T-helper 2 cell treated with Interferon-gamma antibody and Interleukin-4, amounts not matched to agents 5 μg/mL and 100 μg/mL, for 36 hours (primary cell): ENCODE results near the gene OTOP3.

Experiments used
- DNase-seq: peaks from one replicate; pipeline ENCODE4 v3.0.0; 2021; ENCODE audit warnings: low spot score
- H3K27ac Mint-ChIP-seq: one replicate; pipeline ENCODE4 v1.8.0; 2021; ENCODE audit warnings: mild to moderate bottlenecking, mixed read lengths
- H3K27me3 Mint-ChIP-seq: one replicate; pipeline ENCODE4 v1.8.0; 2021; ENCODE audit warnings: low read depth, mixed read lengths
- H3K36me3 Mint-ChIP-seq: one replicate; pipeline ENCODE4 v1.8.0; 2021; ENCODE audit warnings: low read depth, mixed read lengths
- H3K4me1 Mint-ChIP-seq: one replicate; pipeline ENCODE4 v1.8.0; 2021; ENCODE audit warnings: low read depth, mixed read lengths
- H3K4me3 Mint-ChIP-seq: one replicate; pipeline ENCODE4 v1.8.0; 2022; ENCODE audit warnings: mild to moderate bottlenecking, moderate library complexity, mixed read lengths
- H3K9me3 Mint-ChIP-seq: one replicate; pipeline ENCODE4 v1.8.0; 2021; ENCODE audit warnings: mixed read lengths

The OTOP3 gene

DNA sequence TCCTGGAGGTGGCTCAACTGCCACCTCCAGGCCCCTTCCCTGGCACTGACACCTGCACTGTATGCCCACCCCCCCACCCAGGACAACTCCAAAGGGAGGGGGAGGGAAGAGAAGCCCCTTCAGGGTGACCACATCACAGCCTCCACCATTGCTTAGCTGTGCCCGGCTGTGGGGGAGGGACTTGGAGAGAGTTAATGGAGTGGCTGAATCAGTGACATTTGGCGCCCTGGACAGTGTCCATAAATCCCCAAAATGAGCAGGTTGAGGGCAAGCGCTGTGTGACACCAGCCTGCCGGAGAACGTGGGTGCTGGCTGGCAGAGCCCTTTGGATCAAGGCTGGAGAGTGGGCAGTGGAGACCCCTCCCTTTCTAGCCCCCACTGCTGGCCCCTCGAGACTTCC lies 13.5 kb upstream of the OTOP3 start:
- DNase-seq, result no peak
- Mint-ChIP-seq H3K9me3 (no peaks in the 10 kb centered on the region), H3K4me3 (no peak overlapping the region), H3K27ac (no peak overlapping the region), H3K27me3 (peaks cover 54% of the 10 kb centered on the region), H3K4me1 (peaks cover 3% of the 10 kb centered on the region), H3K36me3 (no peaks in the 10 kb centered on the region)

DNA sequence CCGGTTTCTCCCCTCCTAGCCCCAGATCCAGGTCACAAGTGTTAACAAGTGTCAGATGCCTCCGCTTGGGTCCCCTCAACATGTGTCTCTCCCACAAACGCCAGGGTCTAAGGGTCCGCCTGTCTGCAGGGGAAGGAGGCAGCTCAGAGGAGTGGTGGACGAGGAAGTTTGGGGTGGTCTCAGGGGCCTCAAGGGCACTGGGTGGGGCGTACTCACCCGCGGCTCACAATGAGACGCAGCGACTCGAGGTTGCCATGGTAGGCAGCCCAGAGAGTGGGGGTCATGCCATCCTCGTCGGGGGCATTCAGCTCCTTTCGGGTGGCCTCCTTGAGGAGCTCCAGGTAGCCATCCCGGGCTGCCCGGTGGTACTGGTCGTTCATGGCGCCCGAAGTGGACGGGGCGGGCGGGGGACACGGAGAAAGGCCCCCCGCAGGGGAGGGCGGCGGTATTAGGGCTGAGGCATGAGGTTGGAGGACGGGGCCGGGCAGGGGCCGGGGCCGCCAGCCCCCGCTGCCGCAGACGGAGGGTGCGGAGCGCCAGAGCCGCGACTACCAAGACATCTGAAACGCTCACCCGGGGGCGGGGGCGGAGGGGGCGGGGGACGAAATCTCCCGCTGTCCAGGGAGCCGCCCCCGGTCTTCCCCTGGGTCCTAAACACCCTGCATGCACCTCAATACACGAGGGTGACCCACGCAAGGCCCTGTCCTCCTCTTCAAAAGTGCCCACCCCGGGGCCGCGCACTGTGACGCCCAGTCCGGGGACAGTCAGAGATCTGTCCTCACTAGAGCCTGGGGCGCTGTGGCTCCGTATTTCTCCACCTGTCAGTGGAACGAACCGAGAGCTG lies 12.8 kb upstream of the OTOP3 start, which contains the start of gene USH1G:
Gene USH1G (minus strand): TSS at position 562 of the 844 bp plus-strand sequence. CDS start 182 bp downstream, at position 380.
- Mint-ChIP-seq H3K4me1 (peaks cover 3% of the 10 kb centered on the region), H3K9me3 (no peaks in the 10 kb centered on the region), H3K4me3 (peak within 1 kb of the TSS; percentile 40), H3K27ac (no peak within 1 kb of the TSS), H3K27me3 (peaks cover 61% of the 10 kb centered on the region), H3K36me3 (no peaks in the 10 kb centered on the region)
- DNase-seq, result no peak

DNA sequence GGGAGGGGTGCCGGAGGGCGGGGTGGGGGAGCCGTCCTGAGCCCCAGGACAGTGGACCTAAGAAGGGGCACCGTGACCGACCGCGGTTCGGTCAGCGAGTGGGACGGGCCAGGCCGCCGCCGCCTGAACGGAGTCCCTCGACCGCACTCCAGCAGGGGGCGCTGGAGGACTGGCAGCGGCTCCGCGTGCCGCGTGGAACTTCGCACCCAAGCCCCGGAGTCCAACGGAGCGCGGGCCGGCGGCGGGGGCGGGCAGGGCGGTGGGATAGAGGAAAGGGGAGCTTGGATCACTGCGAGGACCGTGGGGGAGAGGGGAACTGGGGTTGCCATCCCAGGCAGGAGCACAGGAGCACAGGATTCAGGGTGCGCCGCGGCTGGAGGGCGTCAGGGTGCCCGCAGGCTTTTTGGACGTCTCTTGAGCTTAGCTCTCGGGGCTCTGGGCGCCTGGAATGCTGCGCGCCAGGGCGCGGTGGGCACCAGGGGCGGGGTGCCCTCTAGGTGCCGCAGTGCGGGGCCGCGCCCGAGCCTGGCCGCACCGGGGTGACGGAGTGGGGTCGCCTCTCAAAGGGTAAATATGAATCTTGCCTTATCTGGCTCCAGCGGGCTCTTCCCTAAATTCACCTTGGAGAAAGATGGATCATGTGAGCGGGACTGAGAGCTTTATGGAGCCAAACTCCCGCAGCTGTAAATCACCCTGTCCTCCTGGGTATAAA lies 12.0 kb upstream of the OTOP3 start:
- no peaks in the 10 kb centered on the region for H3K9me3 Mint-ChIP-seq
- no peaks in the 10 kb centered on the region for H3K36me3 Mint-ChIP-seq
- H3K4me1 Mint-ChIP-seq, result peaks cover 3% of the 10 kb centered on the region
- H3K4me3 Mint-ChIP-seq, result no peak overlapping the region
- peaks cover 65% of the 10 kb centered on the region for H3K27me3 Mint-ChIP-seq
- H3K27ac Mint-ChIP-seq, result no peak overlapping the region
- peak; percentile 66 for DNase-seq

DNA sequence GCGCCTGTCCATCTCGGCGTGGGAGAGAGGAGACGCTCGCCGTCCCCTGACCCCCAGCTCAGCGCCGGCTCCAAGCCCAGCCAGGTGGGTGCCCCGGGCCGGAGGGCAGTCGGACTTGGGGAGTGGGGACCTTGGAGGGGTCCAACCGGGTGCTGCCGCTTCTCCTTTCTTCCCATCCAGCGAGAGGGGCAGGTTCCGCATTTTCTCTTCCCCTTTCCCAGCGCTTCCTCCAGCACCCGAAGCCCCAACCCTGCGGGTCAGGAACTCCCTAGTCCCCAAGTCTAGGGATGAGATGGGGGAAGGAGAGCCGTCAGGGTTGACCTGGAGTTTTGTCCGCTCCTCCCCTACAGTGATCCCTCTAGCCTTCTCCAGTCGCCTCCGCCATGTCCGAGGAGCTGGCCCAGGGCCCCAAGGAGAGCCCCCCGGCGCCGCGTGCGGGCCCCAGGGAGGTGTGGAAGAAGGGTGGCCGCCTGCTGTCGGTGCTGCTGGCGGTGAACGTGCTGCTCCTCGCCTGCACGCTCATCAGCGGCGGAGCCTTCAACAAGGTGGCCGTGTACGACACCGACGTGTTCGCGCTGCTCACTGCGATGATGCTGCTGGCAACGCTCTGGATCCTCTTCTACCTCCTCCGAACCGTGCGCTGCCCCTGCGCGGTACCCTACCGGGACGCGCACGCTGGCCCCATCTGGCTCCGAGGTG lies 11.3 kb upstream of the OTOP3 start, which contains the start of gene OTOP2:
Gene OTOP2 (plus strand): TSS at position 24 of the 699 bp plus-strand sequence. CDS start 360 bp downstream, at position 384.
- Mint-ChIP-seq H3K9me3 (no peaks in the 10 kb centered on the region), H3K27ac (no peak within 1 kb of the TSS), H3K4me1 (peaks cover 3% of the 10 kb centered on the region), H3K27me3 (peaks cover 64% of the 10 kb centered on the region), H3K36me3 (no peaks in the 10 kb centered on the region), H3K4me3 (peak within 1 kb of the TSS; percentile 18)
- no peak for DNase-seq

DNA sequence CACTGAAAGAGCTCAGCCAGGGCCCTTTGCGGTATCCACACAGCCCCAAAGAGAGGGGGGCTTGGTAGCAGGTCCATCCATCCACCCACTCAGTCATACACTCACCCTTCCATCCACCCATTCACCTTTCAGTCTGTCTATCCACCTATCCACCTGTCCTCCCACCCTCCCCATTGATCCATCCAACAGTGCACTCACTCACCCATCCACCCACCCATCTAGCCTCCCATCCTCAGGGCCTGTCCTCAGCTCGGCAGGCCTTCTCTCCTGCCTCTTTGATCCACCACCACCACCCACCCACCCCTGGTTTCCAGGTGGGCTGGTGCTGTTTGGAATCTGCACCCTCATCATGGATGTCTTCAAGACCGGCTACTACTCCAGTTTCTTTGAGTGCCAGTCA lies 10.5 kb upstream of the OTOP3 start:
- H3K27ac Mint-ChIP-seq, result no peak overlapping the region
- H3K4me3 Mint-ChIP-seq, result no peak overlapping the region
- peaks cover 3% of the 10 kb centered on the region for H3K4me1 Mint-ChIP-seq
- H3K27me3 Mint-ChIP-seq, result peaks cover 64% of the 10 kb centered on the region
- DNase-seq, result no peak
- no peaks in the 10 kb centered on the region for H3K36me3 Mint-ChIP-seq
- H3K9me3 Mint-ChIP-seq, result no peaks in the 10 kb centered on the region

DNA sequence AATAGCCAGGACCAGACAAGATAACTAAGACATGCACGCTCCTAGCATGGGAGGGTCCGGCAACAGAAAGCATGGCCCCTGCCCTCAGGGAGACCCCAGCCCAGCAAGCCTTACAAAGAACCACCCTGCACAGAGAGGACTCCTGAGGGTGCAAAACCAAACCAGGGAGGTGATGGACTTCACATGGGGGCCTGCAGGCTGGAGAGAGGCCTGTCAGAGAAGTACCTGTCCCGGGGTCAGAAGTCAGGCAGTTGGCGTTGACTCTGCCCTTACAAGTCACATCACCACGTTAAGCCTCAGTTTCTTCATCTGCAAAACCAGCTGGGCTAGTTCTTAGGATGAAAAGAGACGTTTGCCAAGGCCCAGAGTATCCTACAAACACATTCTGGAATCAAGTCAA lies 6.9 kb upstream of the OTOP3 start:
- no peaks in the 10 kb centered on the region for H3K36me3 Mint-ChIP-seq
- no peaks in the 10 kb centered on the region for H3K9me3 Mint-ChIP-seq
- DNase-seq, result no peak
- peaks cover 72% of the 10 kb centered on the region for H3K27me3 Mint-ChIP-seq
- peaks cover 5% of the 10 kb centered on the region for H3K4me1 Mint-ChIP-seq
- H3K27ac Mint-ChIP-seq, result no peak overlapping the region
- no peak overlapping the region for H3K4me3 Mint-ChIP-seq

DNA sequence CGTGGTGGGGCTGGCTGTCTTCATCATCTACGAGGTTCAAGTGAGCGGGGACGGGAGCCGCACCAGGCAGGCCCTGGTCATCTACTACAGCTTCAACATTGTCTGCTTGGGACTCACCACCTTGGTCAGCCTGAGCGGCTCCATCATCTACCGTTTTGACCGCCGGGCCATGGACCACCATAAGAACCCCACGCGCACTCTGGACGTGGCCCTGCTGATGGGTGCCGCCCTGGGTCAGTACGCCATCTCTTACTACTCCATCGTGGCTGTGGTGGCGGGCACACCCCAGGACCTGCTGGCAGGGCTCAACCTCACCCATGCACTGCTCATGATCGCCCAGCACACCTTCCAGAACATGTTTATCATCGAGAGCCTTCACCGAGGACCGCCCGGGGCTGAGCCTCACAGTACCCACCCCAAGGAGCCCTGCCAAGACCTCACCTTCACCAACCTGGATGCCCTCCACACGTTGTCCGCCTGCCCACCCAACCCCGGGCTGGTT lies 5.1 kb upstream of the OTOP3 start:
- no peaks in the 10 kb centered on the region for H3K9me3 Mint-ChIP-seq
- H3K4me1 Mint-ChIP-seq, result peaks cover 3% of the 10 kb centered on the region
- no peak overlapping the region for H3K4me3 Mint-ChIP-seq
- DNase-seq, result no peak
- no peaks in the 10 kb centered on the region for H3K36me3 Mint-ChIP-seq
- H3K27ac Mint-ChIP-seq, result no peak overlapping the region
- peaks cover 70% of the 10 kb centered on the region for H3K27me3 Mint-ChIP-seq

DNA sequence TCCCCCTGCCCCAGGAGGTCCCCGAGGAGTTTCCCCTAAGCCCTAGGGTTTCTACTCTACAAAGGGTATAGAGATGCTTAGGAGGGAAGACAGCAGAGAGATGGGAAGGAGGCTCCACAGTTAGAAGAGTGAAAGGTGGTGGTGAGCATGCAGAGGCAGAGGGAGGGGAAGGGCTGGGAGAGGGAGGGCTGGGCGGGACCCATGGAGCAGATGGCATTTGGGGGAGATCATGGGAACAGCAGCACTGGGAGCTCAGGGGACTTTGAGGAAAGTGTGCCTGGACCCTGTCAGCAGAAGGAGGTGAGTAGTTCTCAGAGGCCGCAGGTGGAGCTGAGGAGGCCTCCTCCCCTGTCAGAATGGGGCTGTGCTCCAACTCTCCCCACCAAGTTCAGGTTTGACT lies 650 bp upstream of the OTOP3 start:
- peaks cover 68% of the 10 kb centered on the region for H3K27me3 Mint-ChIP-seq

DNA sequence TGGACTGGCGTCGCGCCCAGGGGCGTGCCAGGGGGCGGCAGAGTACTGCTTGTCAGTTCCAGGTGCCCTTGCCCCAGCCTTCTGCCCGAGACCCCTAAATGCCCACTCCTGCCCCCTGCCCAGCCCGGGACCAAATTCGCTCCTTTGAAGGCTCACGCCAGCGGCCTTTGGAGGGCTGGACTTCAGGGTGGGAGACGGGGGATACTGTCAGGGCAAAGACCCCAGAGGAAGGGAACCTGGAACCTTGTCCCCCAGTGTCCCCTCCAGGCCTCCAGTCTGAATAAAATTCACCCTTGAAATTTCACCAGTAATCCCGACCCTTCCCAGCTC lies 737 bp downstream of the OTOP3 start:
- H3K4me3 Mint-ChIP-seq, result no peak overlapping the region
- H3K27me3 Mint-ChIP-seq, result peaks cover 62% of the 10 kb centered on the region
- DNase-seq, result no peak
- H3K4me1 Mint-ChIP-seq, result peaks cover 1% of the 10 kb centered on the region
- no peaks in the 10 kb centered on the region for H3K9me3 Mint-ChIP-seq
- H3K36me3 Mint-ChIP-seq, result no peaks in the 10 kb centered on the region
- H3K27ac Mint-ChIP-seq, result no peak overlapping the region

More for the DNA sequence above, 650 bp upstream of the OTOP3 start:
- Mint-ChIP-seq H3K4me3 (no peak overlapping the region), H3K9me3 (no peaks in the 10 kb centered on the region), H3K36me3 (no peaks in the 10 kb centered on the region), H3K4me1 (peaks cover 4% of the 10 kb centered on the region), H3K27ac (no peak overlapping the region)
- no peak for DNase-seq

DNA sequence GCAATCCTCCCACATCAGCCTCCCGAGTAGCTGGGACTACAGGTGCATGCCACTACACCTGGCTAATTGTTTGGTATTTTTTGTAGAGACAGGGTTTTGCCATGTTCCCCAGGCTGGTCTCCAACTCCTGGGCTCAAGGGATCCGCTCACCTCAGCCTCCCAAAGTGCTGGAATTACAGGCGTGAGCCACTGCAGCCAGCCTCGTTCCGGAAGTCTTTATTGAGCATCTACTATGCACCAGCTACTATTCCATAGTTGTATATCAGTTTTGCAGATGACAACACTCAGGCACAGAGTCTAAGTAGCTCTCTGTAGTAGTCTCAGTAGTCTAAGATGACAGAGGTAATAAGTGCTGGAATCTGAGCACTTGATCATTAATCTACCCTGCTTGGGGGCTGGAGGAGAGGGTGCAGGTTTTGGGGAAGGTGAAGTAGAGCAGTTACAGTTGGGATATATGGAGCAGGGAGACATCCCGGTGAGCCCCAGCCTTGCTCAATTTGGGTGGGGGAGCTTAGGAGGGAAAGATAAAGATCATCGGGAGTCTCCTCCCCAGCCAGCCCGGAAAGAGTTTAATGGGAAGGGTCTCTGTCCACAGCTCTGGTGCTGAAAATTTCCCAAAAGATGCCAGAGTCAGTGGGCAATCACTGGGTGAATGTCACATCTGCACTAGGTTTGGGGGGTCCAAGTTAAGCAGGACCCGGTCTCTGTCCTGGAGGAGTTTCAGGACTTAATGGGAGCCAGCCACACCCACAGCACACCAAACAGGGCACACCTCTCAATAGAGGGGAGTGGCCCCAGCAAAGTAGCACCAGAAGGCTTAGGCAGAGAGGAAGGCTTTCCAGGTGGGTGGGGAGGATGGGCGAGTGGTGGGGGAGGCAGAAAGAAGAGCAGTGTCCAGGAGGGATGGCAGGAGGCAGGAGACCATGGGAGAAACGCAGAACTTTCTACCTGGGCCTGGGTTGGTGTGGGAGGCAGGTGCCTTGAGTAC lies 1.7 kb downstream of the OTOP3 start:
- no peak overlapping the region for H3K27ac Mint-ChIP-seq
- no peak for DNase-seq
- H3K9me3 Mint-ChIP-seq, result no peaks in the 10 kb centered on the region
- H3K27me3 Mint-ChIP-seq, result peaks cover 54% of the 10 kb centered on the region
- no peaks in the 10 kb centered on the region for H3K36me3 Mint-ChIP-seq
- H3K4me1 Mint-ChIP-seq, result peaks cover 1% of the 10 kb centered on the region
- H3K4me3 Mint-ChIP-seq, result no peak overlapping the region

DNA sequence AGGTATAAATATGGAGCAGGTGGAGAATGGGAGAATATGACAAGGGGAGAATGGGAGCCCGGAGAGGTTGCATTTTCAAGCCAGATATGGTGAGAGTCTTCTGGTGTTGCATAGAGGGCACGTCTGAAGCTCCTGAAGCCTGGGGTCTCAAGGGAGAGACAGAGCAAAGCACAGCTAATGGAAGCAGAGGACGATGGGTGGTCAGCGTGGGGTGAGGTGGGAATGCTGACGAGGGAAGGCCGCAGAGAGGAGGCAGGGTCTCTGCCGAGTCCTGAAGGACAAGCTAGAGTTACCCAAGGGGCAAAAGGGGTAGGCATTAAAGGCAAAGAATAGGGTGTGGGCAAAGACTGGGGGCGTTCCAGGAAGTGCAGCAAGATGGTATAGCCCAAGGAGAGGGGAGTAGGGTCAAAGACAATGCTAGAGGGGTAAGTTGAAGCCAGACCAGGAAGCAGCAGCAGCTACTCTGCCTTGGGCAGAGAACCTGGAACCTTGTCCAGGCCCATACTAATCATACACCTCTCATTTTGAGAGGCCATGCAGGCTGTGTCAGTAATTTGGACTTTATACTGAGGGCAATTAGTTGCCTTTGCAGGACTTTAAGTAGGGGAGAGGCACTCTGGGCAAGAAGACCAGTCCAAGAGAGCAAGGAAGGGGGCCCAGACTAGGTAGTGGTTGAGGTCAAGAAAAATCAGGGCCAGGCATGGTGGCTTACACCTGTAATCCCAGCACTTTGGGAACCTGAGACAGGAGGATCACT lies 2.7 kb downstream of the OTOP3 start:
- Mint-ChIP-seq H3K9me3 (no peaks in the 10 kb centered on the region), H3K27ac (no peak overlapping the region), H3K27me3 (peaks cover 44% of the 10 kb centered on the region)

DNA sequence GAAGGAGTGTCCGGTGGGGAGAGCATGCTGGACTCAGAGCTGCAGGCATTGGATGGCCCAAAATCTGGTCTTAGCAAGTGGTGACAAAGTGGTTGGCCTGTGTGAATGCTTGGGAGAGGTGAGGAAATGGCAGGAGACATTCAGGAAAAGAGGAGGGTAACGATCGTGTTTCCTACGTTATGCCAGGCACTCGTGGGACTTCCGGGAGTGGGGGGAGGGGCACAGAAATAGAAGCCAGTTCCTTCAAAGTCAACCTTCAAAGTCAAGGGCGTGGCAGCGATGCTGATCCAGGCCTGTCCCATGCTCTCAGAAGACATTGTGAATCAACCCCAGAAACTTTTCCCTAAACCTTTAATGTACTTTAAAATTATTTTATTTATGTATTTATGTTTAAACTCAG lies 3.8 kb downstream of the OTOP3 start:
- Mint-ChIP-seq H3K4me3 (no peak overlapping the region), H3K27me3 (peaks cover 38% of the 10 kb centered on the region), H3K36me3 (no peaks in the 10 kb centered on the region), H3K27ac (no peak overlapping the region), H3K9me3 (no peaks in the 10 kb centered on the region), H3K4me1 (peaks cover 1% of the 10 kb centered on the region)
- no peak for DNase-seq

More for the DNA sequence above, 2.7 kb downstream of the OTOP3 start:
- no peaks in the 10 kb centered on the region for H3K36me3 Mint-ChIP-seq
- H3K4me1 Mint-ChIP-seq, result peaks cover 1% of the 10 kb centered on the region
- H3K4me3 Mint-ChIP-seq, result no peak overlapping the region
- DNase-seq, result no peak
